ENCODE data around the gene COL25A1.
A peak's percentile ranks its signal among the peaks of the same experiment; 100 is the strongest.

Gene COL25A1

DNA sequence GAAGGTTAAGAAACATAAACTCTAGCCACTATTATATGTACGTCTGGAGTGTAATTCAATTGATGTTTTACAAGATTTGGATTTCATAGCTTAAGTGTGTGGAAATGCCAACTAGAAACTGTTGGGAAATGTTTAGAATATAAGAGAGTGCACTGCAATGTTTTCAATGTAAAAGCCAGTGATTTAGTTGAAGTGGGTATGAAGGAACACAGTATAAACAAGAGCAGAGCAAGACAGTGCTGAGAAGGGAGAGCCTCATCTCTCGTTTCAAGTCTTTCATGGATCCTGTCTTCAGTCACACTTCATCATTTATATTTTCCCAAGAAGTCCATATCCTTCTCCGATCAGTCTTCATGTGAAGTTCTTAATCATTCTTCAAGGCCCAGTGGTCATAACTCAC is 375.7 kb downstream of the COL25A1 start:
- no peak for TF ChIP-seq MYC (IDR thresholded peaks at IDR 0.05; ENCODE audit: low read depth, low read length)
- TF ChIP-seq, protein P1, sequence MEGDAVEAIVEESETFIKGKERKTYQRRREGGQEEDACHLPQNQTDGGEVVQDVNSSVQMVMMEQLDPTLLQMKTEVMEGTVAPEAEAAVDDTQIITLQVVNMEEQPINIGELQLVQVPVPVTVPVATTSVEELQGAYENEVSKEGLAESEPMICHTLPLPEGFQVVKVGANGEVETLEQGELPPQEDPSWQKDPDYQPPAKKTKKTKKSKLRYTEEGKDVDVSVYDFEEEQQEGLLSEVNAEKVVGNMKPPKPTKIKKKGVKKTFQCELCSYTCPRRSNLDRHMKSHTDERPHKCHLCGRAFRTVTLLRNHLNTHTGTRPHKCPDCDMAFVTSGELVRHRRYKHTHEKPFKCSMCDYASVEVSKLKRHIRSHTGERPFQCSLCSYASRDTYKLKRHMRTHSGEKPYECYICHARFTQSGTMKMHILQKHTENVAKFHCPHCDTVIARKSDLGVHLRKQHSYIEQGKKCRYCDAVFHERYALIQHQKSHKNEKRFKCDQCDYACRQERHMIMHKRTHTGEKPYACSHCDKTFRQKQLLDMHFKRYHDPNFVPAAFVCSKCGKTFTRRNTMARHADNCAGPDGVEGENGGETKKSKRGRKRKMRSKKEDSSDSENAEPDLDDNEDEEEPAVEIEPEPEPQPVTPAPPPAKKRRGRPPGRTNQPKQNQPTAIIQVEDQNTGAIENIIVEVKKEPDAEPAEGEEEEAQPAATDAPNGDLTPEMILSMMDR (IDR thresholded peaks at IDR 0.05; ENCODE audit: low read depth, low read length): no peak
- TF ChIP-seq, protein P2, sequence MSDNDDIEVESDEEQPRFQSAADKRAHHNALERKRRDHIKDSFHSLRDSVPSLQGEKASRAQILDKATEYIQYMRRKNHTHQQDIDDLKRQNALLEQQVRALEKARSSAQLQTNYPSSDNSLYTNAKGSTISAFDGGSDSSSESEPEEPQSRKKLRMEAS (IDR thresholded peaks at IDR 0.05; ENCODE audit: low read depth, low read length): no peak
- no peak for TF ChIP-seq POLR2A (IDR thresholded peaks at IDR 0.05; ENCODE audit: extremely low read depth, insufficient read length)
- H3K4me3 ChIP-seq (ENCODE audit: low read depth, low read length): no peak overlapping the region
- no peak for DNase-seq (ENCODE audit: low read depth)

DNA sequence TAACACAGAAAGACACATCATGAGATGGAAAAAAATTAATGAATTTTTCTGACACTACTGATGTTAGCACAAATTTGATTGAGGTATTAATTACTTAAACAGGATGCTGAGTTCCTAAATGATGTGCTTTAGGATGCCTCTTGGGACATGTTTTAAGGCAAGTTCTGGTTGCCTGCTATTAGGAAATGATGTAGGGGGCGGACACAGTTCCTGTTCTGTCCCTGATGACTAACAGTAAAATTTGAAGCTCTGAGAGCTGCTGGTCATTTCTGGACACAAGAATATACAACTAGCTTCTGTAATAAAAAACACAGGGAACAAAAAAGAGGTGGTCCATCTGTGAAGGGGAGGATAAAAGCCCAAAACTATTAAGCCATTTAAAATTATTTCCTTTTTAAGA is 376.4 kb downstream of the COL25A1 start:
- peak; percentile 10 for DNase-seq (ENCODE audit: low read depth)
- H3K4me3 ChIP-seq (ENCODE audit: low read depth, low read length): no peak overlapping the region
- TF ChIP-seq, protein P1 (IDR thresholded peaks at IDR 0.05; ENCODE audit: low read depth, low read length): no peak
- TF ChIP-seq, protein P2 (IDR thresholded peaks at IDR 0.05; ENCODE audit: low read depth, low read length): no peak
- no peak for TF ChIP-seq POLR2A (IDR thresholded peaks at IDR 0.05; ENCODE audit: extremely low read depth, insufficient read length)
- TF ChIP-seq MYC (IDR thresholded peaks at IDR 0.05; ENCODE audit: low read depth, low read length): no peak

DNA sequence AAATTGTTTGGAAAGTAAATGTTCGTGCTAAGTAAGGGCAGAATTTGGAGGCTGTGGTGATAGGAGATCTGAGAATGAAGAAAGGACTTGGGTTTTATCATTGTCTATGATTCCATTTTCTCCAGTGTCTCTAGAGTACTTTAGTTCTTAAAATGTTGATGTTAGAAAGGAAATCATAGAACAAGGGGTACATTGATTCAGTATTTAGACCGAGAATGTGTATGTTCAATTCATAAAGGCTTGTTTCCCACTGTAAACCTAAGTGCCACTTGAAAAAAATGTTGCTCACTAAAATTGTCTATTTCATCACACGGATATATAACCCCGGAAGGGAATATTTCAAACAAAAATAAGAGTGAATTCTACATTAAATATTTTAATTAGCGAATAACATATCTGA is 380.3 kb downstream of the COL25A1 start:
- TF ChIP-seq POLR2A (IDR thresholded peaks at IDR 0.05; ENCODE audit: extremely low read depth, insufficient read length) (no peak), MYC (IDR thresholded peaks at IDR 0.05; ENCODE audit: low read depth, low read length) (no peak)
- TF ChIP-seq, protein P1 (IDR thresholded peaks at IDR 0.05; ENCODE audit: low read depth, low read length): no peak
- TF ChIP-seq, protein P2 (IDR thresholded peaks at IDR 0.05; ENCODE audit: low read depth, low read length): no peak
- no peak for DNase-seq (ENCODE audit: low read depth)
- H3K4me3 ChIP-seq (ENCODE audit: low read depth, low read length): no peak overlapping the region

- no peak for DNase-seq (ENCODE audit: low read depth)
- H3K4me3 ChIP-seq (ENCODE audit: low read depth, low read length): no peak overlapping the region
- TF ChIP-seq, protein P1 (IDR thresholded peaks at IDR 0.05; ENCODE audit: low read depth, low read length): no peak
- no peak for TF ChIP-seq POLR2A (IDR thresholded peaks at IDR 0.05; ENCODE audit: extremely low read depth, insufficient read length)
- TF ChIP-seq, protein P2 (IDR thresholded peaks at IDR 0.05; ENCODE audit: low read depth, low read length): no peak
- no peak for TF ChIP-seq MYC (IDR thresholded peaks at IDR 0.05; ENCODE audit: low read depth, low read length)
Observed at GRCh38 chr4:108920395-108921087, 381.9 kb downstream of the COL25A1 start.

DNA sequence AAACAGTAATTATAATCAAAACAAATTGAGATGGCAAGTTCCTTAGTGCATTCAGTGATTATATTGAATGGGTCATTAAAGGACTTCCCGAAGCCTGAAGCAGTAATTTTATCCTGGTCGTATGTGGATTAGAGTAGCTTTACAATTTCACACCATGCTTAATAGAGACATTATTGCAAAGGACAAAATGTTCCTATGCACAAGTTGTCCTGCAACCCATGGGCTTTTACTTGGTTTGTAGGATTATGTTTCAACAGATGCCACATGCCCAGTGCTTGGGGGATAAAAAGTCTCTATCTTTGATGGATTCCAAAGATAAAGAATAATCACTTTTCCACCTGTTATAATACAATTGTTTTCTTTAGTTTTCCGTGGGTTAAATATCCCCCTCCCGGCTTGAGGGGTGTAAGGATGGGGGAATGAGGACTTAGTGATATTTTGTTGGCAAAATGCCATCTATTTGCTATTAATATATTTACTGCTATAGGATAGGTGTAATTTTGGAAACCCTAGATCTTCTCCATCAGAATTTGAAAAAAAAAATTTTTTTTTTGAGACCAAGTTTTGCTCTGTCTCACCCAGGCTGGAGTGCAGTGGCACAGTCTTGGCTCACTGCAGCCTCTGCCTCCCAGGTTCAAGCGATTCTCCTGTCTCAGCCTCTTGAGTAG is 383.1 kb downstream of the COL25A1 start:
- TF ChIP-seq, protein P2 (IDR thresholded peaks at IDR 0.05; ENCODE audit: low read depth, low read length): no peak
- TF ChIP-seq POLR2A (IDR thresholded peaks at IDR 0.05; ENCODE audit: extremely low read depth, insufficient read length) (no peak), MYC (IDR thresholded peaks at IDR 0.05; ENCODE audit: low read depth, low read length) (no peak)
- TF ChIP-seq, protein P1 (IDR thresholded peaks at IDR 0.05; ENCODE audit: low read depth, low read length): no peak
- no peak overlapping the region for H3K4me3 ChIP-seq (ENCODE audit: low read depth, low read length)
- DNase-seq (ENCODE audit: low read depth): no peak

Data from NB4 (cell line).